GM19099 (cell line): ENCODE results near the gene FGFR1OP2.

Experiments
- POLR2A ChIP-seq: IDR thresholded peaks from 3 replicates; pipeline ENCODE4 v1.6.1; 2011; ENCODE audit warnings: low read depth; ENCODE audit not compliant: insufficient read length; ENCODE audit errors: extremely low read depth

FGFR1OP2 gene

GRCh38 chr12:26982866-26983265 is 44.6 kb downstream of the FGFR1OP2 start:
- TF ChIP-seq POLR2A: no peak

- no peak for TF ChIP-seq POLR2A
Measured at GRCh38 chr12:26987634-26988424, 49.6 kb downstream of the FGFR1OP2 start.

GRCh38 chr12:26988703-26989102 is 50.4 kb downstream of the FGFR1OP2 start:
- TF ChIP-seq POLR2A: no peak

GRCh38 chr12:26989873-26990272 is 51.6 kb downstream of the FGFR1OP2 start:
- no peak for TF ChIP-seq POLR2A

- TF ChIP-seq POLR2A: no peak
Measured at GRCh38 chr12:26991826-26992225, 53.6 kb downstream of the FGFR1OP2 start.

GRCh38 chr12:26994109-26994508 is 55.8 kb downstream of the FGFR1OP2 start:
- no peak for TF ChIP-seq POLR2A

GRCh38 chr12:26995706-26996105 is 57.4 kb downstream of the FGFR1OP2 start:
- TF ChIP-seq POLR2A: no peak

GRCh38 chr12:26997003-26997402 is 58.7 kb downstream of the FGFR1OP2 start:
- no peak for TF ChIP-seq POLR2A

GRCh38 chr12:27000961-27001360 is 62.7 kb downstream of the FGFR1OP2 start:
- no peak for TF ChIP-seq POLR2A

GRCh38 chr12:27001663-27002062 is 63.4 kb downstream of the FGFR1OP2 start:
- TF ChIP-seq POLR2A: no peak

- no peak for TF ChIP-seq POLR2A
Measured at GRCh38 chr12:27002141-27002540, 63.9 kb downstream of the FGFR1OP2 start.

- no peak for TF ChIP-seq POLR2A
Measured at GRCh38 chr12:27003421-27004381, 65.4 kb downstream of the FGFR1OP2 start.

- no peak for TF ChIP-seq POLR2A
Measured at GRCh38 chr12:27005495-27005894, 67.2 kb downstream of the FGFR1OP2 start.

GRCh38 chr12:27006797-27007467 is 68.7 kb downstream of the FGFR1OP2 start:
- TF ChIP-seq POLR2A: no peak

- no peak for TF ChIP-seq POLR2A
Measured at GRCh38 chr12:27008081-27008480, 69.8 kb downstream of the FGFR1OP2 start.
